Neural progenitor cell (in vitro differentiated cells): ENCODE data around the gene MBNL2. TPM values are rescaled to one million over a fixed set of nuclear protein-coding genes. Genes with fewer than 3 reads are reported as not detected.

Source experiments
- DNase-seq: peaks from one replicate; pipeline ENCODE4 v3.0.0-alpha.2; 2016; ENCODE audit warnings: low spot score
- H2AFZ ChIP-seq: fragments of 200-600 bp; sonication (generic); replicated peaks from 2 replicates; pipeline ENCODE4 v1.6.1; 2016; ENCODE audit warnings: antibody characterized with exemption
- H3F3A ChIP-seq: fragments of 200-600 bp; sonication (generic); 2 replicates; pipeline ENCODE4 v1.6.1; 2016; ENCODE audit warnings: antibody characterized with exemption, low read depth
- H3K27ac ChIP-seq: fragments of 200-600 bp; sonication (generic); 2 replicates; pipeline ENCODE4 v1.5.1; 2016; ENCODE audit warnings: mild to moderate bottlenecking
- H3K27me3 ChIP-seq: fragments of 200-600 bp; sonication (generic); 2 replicates; pipeline ENCODE4 v1.6.1; 2016; ENCODE audit warnings: mild to moderate bottlenecking, moderate library complexity
- H3K36me3 ChIP-seq: fragments of 200-600 bp; sonication (generic); 2 replicates; pipeline ENCODE4 v1.5.1; 2016
- H3K4me1 ChIP-seq: fragments of 200-600 bp; sonication (generic); 2 replicates; pipeline ENCODE4 v1.6.1; 2016; ENCODE audit warnings: mixed run types
- H3K4me2 ChIP-seq: fragments of 200-600 bp; sonication (generic); 2 replicates; pipeline ENCODE4 v1.6.1; 2016
- H3K4me3 ChIP-seq: fragments of 200-600 bp; sonication (generic); 2 replicates; pipeline ENCODE4 v1.5.1; 2016
- H3K79me2 ChIP-seq: fragments of 200-600 bp; sonication (generic); 2 replicates; pipeline ENCODE4 v1.6.1; 2016; ENCODE audit warnings: low read depth
- H3K9ac ChIP-seq: fragments of 200-600 bp; sonication (generic); 2 replicates; pipeline ENCODE4 v1.6.1; 2016
- H3K9me3 ChIP-seq: fragments of 200-600 bp; sonication (generic); 2 replicates; pipeline ENCODE4 v1.5.1; 2016; ENCODE audit warnings: low read depth
- H4K20me1 ChIP-seq: fragments of 200-600 bp; sonication (generic); 2 replicates; pipeline ENCODE4 v1.6.1; 2016; ENCODE audit warnings: low read depth
- H3K27ac Mint-ChIP-seq: 3 replicates; pipeline ENCODE4 v1.8.0; 2021; ENCODE audit warnings: mixed read lengths
- H3K27me3 Mint-ChIP-seq: 2 replicates; pipeline ENCODE4 v1.8.0; 2022; ENCODE audit warnings: low read depth, mild to moderate bottlenecking, inconsistent platforms, moderate library complexity, mixed read lengths; ENCODE audit not compliant: insufficient read depth
- H3K36me3 Mint-ChIP-seq: 3 replicates; pipeline ENCODE4 v1.8.0; 2021; ENCODE audit warnings: mixed read lengths
- H3K4me1 Mint-ChIP-seq: 3 replicates; pipeline ENCODE4 v1.8.0; 2021; ENCODE audit warnings: mixed read lengths
- H3K4me3 Mint-ChIP-seq: 3 replicates; pipeline ENCODE4 v1.8.0; 2021; ENCODE audit warnings: mild to moderate bottlenecking, moderate library complexity, mixed read lengths
- H3K9me3 Mint-ChIP-seq: 3 replicates; pipeline ENCODE4 v1.8.0; 2020; ENCODE audit warnings: mixed read lengths
- CTCF ChIP-seq: fragments of 200-600 bp; sonication (generic); IDR thresholded peaks from 2 replicates; pipeline ENCODE4 v1.5.1; 2017; ENCODE audit warnings: antibody characterized with exemption, mild to moderate bottlenecking
- EZH2 ChIP-seq: fragments of 200-600 bp; sonication (generic); IDR thresholded peaks from 2 replicates; pipeline ENCODE4 v1.6.1; 2017; ENCODE audit warnings: antibody characterized with exemption, mild to moderate bottlenecking, moderate library complexity
- EZH2phosphoT487 ChIP-seq: fragments of 200-600 bp; sonication (generic); IDR thresholded peaks from 2 replicates; pipeline ENCODE4 v1.6.1; 2017; ENCODE audit warnings: antibody characterized with exemption
- total RNA-seq: library from RNA; depleted of rRNA; stranded (reverse); fragments of >200 nt; gene quantifications from 2 replicates; pipeline ENCODE4 v1.2.3, GENCODE V29; 2015; ENCODE audit warnings: low replicate concordance

MBNL2 gene
- total RNA-seq, 1 donor from 2014 or later: 19.6 TPM

- no peak overlapping the region for H2AFZ ChIP-seq
- H3K36me3 ChIP-seq: peaks cover 5% of the 10 kb centered on the region
- H3K4me3 Mint-ChIP-seq: no peak overlapping the region
- DNase-seq: no peak
- H3K4me3 ChIP-seq: no peak overlapping the region
- H3K9me3 Mint-ChIP-seq: no peaks in the 10 kb centered on the region
- no peaks in the 10 kb centered on the region for H3K4me1 ChIP-seq
- H3K36me3 Mint-ChIP-seq: no peaks in the 10 kb centered on the region
- H3F3A ChIP-seq: no peaks in the 10 kb centered on the region
- H3K4me2 ChIP-seq: no peak overlapping the region
- no peak overlapping the region for H3K27ac ChIP-seq
- no peaks in the 10 kb centered on the region for H3K4me1 Mint-ChIP-seq
- no peak for TF ChIP-seq CTCF
- H3K9ac ChIP-seq: no peak overlapping the region
- H3K79me2 ChIP-seq: no peaks in the 10 kb centered on the region
- no peaks in the 10 kb centered on the region for H3K9me3 ChIP-seq
- no peak overlapping the region for H3K27ac Mint-ChIP-seq
- H3K27me3 Mint-ChIP-seq: peaks cover 2% of the 10 kb centered on the region
- H3K27me3 ChIP-seq: no peaks in the 10 kb centered on the region
- no peaks in the 10 kb centered on the region for H4K20me1 ChIP-seq
Observed at GRCh38 chr13:97395447-97396136, 173.5 kb downstream of the MBNL2 start.

- Histone ChIP-seq H3K4me2 (no peak overlapping the region), H3K27ac (no peak overlapping the region), H3K79me2 (no peaks in the 10 kb centered on the region), H2AFZ (no peak overlapping the region), H4K20me1 (no peaks in the 10 kb centered on the region), H3F3A (no peaks in the 10 kb centered on the region), H3K9me3 (no peaks in the 10 kb centered on the region), H3K9ac (no peak overlapping the region), H3K4me3 (no peak overlapping the region), H3K4me1 (no peaks in the 10 kb centered on the region), H3K36me3 (peaks cover 5% of the 10 kb centered on the region), H3K27me3 (no peaks in the 10 kb centered on the region)
- Mint-ChIP-seq H3K36me3 (no peaks in the 10 kb centered on the region), H3K27me3 (peaks cover 2% of the 10 kb centered on the region), H3K27ac (no peak overlapping the region), H3K4me3 (no peak overlapping the region), H3K9me3 (no peaks in the 10 kb centered on the region), H3K4me1 (no peaks in the 10 kb centered on the region)
- DNase-seq: no peak
- TF ChIP-seq CTCF: no peak
- TF ChIP-seq EZH2phosphoT487: no peak
- no peak for TF ChIP-seq EZH2
Observed at GRCh38 chr13:97397267-97397666, 175.1 kb downstream of the MBNL2 start.

GRCh38 chr13:97401421-97401820 is 179.3 kb downstream of the MBNL2 start:
- Mint-ChIP-seq H3K4me1 (no peaks in the 10 kb centered on the region), H3K9me3 (no peaks in the 10 kb centered on the region), H3K36me3 (no peaks in the 10 kb centered on the region), H3K4me3 (no peak overlapping the region), H3K27me3 (peaks cover 2% of the 10 kb centered on the region), H3K27ac (no peak overlapping the region)
- no peak overlapping the region for H2AFZ ChIP-seq
- H3K36me3 ChIP-seq: no peaks in the 10 kb centered on the region
- DNase-seq: no peak
- H3K4me3 ChIP-seq: no peak overlapping the region
- H3F3A ChIP-seq: no peaks in the 10 kb centered on the region
- no peaks in the 10 kb centered on the region for H3K79me2 ChIP-seq
- H3K4me1 ChIP-seq: no peaks in the 10 kb centered on the region
- no peak overlapping the region for H3K27ac ChIP-seq
- no peaks in the 10 kb centered on the region for H4K20me1 ChIP-seq
- no peak overlapping the region for H3K4me2 ChIP-seq
- H3K9me3 ChIP-seq: no peaks in the 10 kb centered on the region
- H3K9ac ChIP-seq: no peak overlapping the region
- no peaks in the 10 kb centered on the region for H3K27me3 ChIP-seq
- TF ChIP-seq EZH2: no peak
- no peak for TF ChIP-seq EZH2phosphoT487
- no peak for TF ChIP-seq CTCF
